ENCODE measurements around the gene LMO7.

GRCh38 chr13:75757336-75757735 is 121.2 kb downstream of the LMO7 start:
- TF ChIP-seq, protein P1, sequence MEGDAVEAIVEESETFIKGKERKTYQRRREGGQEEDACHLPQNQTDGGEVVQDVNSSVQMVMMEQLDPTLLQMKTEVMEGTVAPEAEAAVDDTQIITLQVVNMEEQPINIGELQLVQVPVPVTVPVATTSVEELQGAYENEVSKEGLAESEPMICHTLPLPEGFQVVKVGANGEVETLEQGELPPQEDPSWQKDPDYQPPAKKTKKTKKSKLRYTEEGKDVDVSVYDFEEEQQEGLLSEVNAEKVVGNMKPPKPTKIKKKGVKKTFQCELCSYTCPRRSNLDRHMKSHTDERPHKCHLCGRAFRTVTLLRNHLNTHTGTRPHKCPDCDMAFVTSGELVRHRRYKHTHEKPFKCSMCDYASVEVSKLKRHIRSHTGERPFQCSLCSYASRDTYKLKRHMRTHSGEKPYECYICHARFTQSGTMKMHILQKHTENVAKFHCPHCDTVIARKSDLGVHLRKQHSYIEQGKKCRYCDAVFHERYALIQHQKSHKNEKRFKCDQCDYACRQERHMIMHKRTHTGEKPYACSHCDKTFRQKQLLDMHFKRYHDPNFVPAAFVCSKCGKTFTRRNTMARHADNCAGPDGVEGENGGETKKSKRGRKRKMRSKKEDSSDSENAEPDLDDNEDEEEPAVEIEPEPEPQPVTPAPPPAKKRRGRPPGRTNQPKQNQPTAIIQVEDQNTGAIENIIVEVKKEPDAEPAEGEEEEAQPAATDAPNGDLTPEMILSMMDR (IDR thresholded peaks at IDR 0.05), result no peak
- no peak for TF ChIP-seq POLR2AphosphoS5 (IDR thresholded peaks at IDR 0.05)

Measured in breast epithelium (tissue), 3 donors.